GM19452 (cell line): Measurements from ENCODE around the gene PPP6R3.

ENCODE experiments used
- ATAC-seq: cut with Tn5 transposase; IDR thresholded peaks from one replicate; pipeline ENCODE4 v1.9.1; 2021; ENCODE audit not compliant: unreplicated experiment

Gene PPP6R3

DNA sequence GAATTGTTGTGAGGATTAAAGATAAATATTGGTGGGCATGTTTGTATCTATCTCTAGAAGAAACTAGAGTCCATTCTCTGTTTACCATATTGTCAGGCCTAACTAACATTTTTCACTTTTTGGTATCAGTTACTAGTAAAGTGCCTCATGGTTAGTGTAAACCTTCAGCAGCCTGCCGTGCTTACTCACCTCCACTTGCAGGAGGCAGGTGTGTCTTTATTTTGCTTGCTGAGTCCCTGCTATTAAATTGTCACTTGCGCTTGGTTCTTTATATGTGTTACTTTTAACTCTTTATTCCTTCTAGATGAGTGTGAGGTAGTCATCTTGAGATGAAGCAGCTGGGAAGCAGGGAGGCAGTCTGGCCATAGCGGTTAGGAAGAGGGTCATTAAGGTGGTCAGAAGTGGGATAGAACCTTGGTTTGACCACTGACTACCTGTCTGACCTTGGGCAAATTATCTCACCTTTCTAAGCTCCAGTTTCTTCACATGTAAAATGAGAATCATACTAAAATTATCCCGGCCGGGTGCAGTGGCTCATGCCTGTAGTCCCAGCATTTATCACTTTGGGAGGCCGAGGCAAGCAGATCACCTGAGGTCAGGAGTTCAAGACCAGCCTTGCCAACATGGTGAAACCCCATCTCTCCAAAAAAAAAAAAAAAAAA lies 21.2 kb downstream of the PPP6R3 start:
- no peak for ATAC-seq

DNA sequence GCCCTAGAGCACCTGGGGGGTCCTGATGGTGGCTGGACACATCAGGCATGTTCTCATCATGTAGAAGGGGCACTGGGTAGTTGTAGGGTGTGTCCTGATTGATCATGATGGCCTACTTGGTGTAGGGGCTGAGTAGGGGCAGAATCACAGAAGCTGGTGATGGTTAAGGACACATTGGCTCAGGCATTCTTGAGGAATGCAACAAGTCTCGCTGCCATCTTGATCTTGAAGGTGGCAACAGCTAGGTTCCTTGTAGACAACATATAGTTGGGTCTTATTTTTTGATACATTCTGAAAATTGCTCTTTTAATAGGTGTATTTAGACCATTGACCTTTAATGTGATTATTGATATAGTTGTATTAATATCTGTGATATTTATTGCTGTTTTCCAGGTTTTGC lies 28.1 kb downstream of the PPP6R3 start:
- no peak for ATAC-seq

DNA sequence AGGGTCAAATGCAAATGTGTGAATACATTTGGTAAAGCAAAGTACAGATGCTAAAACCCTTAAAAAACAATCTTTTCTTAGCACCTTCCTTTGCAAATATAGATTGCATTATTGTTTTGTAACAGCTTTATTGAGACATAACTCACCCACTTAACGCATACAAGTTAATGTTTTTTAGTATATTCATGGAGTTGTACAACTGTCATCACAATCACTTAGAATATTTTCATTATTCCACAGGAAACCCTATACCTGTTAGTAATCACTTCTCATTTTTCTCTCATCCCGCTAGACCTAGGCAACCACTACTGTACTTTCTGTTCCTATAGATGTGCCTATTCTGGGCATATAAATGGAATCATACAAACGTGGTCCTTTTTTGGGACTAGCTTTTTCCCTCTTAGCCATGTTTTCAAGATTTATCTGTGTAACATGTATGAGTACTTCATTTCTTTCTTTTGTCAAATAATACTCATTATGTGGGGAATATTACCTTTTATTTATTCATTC lies 34.7 kb downstream of the PPP6R3 start:
- no peak for ATAC-seq

DNA sequence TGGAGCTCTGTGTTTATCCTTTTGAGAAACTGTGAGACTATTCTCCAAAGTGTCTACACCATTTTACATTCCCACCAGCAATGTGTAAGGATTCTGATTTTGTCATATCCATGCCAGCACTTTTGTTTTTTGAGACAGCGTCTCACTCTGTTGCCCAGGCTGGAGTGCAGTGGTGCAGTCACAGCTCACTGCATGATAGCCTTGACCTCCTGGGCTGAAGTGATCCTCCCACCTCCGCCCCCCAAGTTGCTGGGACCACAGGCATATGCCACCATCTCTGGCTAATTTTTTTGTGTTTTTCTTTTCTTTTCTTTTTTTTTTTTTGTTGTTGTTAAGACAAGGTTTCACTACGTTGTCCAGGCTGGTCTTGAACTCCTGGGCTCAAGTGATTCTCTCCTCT lies 35.3 kb downstream of the PPP6R3 start:
- ATAC-seq: no peak

DNA sequence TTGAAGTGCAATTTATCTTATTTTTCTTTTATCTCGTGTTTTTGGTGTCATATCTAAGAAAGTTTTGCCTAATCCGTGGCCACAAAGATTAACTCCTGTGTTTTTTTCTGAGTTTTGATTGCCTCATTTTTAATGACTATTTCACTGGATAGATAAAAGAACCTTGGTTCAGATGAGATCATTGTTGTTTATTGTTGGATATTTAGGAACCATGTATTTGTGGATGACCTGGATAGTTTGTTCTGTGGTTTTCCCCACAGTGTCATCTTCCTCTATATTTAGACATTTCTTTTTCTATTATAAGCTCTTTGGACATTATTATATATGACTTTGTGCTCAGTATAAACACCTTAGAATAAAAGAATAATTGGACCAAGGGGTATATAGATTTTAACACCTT lies 37.2 kb downstream of the PPP6R3 start:
- no peak for ATAC-seq

DNA sequence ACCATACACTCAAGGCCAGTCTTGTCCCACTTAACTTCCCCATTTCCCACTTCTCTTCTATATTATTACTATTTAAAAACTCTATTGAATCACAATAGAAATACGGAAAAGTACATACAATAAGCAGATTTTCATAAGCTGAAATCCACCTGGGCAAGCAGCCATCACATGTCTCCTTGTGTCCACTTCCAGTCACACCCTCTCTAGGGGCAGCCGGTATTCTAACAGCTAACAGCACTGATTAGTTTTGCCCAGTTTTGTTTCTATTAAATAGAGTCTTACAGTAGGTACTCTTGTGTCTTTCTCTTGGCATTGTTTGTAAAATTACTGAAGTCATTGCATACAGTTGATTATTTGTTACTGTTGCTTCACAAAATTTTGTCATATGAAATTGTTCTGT lies 37.8 kb downstream of the PPP6R3 start:
- no peak for ATAC-seq

DNA sequence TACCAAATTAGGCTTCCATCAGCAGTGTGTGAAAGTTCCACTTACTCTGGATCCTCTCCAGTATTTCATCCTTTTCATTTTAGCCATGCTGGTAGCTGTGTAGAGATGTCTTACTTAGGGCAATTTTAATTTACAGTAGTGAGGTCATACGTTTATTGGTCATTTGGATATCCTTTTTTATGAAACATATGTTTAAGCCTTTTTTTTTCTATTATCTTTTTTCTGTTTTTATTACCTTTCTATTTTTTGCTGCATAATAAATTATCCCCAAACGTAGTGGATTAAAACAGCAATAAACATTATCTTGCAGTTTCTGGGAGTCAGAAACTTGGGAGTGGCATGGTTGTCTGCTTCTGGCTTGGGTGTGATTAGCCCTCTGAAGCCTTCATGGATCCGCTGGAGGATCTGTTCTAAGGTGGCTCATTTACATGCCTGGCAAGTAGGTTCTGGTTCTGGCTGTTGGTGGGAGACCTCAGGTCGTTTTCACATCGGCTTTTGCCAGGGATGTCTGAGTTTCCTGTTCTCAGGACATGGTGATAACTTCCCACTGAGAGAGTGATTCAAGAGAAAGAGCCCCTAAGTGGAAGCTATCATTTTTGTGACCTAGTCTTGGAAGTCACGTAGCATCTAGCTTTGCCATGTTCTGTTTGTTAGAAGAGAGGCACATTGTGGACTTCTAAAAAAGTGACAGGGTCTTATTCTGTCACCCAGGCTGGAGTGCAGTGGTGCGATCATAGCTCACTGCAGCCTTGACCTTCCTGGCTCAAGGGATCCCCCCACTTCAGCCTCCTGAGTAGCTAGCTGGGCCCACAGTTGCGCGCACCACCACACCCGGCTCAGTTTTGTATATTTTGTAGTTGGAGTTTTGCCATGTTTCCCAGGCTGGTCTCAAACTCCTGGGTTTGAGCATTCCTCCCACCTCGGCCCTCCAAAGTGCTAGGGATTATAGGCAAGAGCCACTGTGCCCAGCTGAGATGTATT lies 38.6 kb downstream of the PPP6R3 start:
- no peak for ATAC-seq

DNA sequence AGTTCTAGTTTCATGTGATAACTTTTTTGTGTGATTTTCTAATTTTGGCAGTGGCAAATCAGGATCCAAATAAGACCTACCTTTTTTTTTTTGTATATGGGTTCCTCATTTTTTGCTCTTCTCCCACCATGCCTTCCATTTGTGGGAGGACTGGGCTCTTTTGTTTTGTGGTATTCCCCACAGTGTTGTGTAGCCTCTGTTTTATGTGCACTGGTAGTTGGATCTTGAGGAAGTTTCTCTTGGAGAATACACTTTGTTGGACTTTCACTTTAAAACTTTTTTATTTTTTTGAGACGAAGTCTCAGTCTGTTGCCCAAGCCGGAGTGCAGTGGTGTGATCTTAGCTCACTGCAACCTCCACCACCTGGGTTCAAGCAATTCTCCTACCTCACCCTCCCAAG lies 39.7 kb downstream of the PPP6R3 start:
- ATAC-seq: no peak

DNA sequence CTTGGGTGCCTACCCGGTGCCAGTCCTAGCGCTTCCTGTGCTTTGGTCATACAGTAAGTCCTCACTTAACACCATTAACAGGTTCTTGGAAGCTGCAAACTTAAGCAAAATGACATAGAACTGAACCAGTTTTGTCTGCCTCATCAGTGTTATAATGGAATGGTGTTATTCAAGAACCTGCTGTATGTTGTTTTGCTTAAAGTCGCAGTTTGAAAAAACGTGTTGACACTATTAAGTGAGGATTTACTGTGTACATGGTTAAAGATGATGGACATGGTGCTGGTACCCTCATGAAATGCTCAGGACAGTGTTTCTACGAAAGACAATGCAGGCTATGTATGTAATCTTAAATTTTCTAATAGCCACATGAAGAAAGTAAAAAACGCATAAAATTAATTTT lies 41.3 kb downstream of the PPP6R3 start:
- no peak for ATAC-seq

DNA sequence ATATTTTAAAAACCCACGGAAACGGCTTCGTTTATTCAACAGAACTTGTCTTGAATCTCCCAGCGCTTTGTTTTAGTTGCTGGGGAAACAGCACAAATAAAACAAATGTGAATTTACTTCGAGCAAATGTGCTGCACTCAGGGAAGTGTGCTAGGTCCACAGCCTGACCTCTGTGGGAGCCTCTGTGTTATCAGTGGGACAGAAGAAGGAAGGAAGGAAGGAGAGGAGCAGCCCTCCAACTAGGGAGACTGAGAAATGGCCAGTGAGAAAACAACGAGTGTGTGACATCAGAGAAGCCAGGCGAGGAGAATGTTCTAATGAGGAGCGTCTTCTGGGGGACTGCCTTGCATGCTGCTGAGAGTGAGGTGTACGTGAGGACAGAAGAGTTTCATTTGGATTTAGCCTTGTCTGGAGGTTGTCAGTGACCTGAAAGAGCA lies 42.7 kb downstream of the PPP6R3 start:
- no peak for ATAC-seq

DNA sequence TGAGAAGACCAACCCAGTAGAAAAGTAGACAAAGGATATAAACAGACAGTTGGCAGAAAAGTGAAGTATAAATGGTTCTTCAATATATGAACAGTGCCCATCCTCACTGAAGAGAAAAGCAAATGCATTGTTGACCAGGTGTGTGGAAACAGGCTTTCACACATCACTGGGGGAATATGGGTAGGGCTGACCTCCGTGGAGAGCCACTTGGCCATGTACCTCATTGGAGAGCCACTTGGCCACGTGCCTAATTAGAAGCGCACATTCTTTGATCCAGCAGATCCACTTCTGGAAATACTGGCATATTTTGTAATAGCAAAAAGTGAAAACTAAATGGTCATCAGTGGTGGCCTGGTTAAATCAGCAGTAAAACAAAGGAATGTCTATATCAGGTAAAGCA lies 43.2 kb downstream of the PPP6R3 start:
- no peak for ATAC-seq

DNA sequence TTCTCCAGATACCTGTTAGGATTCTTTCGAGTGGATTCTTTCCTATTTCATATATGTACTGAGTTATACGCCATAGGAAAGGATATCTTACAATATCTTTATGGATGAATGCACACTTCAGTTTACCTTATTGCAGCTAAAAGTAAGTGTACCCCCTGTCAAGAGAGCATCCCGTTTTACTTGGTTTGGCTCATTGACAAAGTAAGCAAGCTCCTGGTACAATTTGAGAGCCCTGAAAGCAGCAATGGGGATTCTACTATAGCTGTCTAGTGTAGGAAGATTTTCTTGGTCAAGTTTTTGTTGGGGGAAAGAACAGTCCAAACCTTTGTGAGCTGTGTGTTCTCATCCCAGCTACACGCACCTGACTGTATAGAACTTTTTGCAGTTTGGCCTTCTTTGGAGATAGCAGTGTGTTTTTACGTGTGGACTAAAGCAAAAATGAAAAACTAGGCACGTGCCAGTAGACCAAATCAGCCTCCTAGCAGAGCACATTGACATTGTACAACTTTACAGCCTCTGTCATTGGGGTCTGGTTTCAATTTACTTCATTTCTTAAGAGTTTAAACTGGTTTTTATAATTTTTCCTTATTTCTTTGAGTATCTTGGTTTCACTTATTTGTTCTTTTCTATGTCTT lies 44.0 kb downstream of the PPP6R3 start:
- ATAC-seq: no peak

DNA sequence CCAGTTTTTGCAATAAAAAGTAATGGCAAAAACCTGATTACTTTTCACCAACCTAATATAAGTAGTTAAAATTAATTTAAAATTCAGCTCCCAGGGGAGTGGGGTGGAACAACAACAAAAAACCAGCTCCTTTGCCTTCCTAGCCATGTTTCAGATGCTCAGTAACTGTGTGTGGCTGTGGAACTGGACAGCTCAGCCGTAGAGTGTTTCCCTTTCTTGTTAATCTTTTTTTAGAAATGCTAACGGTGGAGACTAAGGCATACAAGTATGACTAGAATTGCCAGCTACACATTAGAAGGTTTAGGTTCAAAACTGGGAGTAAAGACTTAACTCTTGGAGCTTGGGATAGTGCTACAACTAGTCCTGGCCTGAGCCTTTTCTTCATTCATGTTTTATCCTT lies 45.0 kb downstream of the PPP6R3 start:
- no peak for ATAC-seq

DNA sequence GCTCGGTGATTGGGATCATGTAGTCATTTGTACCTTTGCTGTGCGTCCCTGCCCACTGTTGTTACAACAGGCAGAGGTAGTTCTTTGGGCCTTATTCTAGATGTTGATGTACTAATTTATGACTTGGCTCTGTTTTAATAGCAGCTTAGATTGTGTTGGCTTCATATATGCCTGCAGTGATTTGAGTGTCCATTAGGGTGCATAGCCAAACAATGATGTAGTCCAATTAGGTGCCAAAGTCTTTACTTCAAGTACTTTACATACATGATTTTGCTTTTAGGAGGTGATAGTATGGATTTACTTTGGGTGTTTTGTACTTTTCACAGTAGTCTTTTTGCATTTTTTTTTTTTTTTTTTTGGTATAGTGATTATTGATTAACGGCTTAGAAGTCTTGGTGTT lies 46.4 kb downstream of the PPP6R3 start:
- ATAC-seq: no peak

DNA sequence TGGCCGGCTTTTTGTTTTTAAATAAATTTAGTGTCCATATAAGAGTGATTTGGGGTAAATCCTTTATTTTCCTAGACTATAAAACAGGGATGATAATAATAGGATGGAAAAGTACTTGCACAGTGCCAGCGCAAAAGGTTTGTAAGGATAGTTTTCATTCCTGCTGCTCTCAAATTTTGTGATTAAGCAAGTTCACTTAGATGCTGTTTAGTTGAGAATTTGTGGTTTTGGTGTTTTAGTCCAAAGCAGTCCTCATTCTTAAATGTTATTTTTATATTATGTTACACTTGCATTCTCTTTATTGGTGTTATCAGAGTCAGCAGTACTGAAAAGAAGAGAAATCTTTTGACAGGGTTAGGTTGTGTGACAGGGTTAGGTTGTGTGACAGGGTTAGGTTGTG lies 47.9 kb downstream of the PPP6R3 start:
- ATAC-seq: no peak

DNA sequence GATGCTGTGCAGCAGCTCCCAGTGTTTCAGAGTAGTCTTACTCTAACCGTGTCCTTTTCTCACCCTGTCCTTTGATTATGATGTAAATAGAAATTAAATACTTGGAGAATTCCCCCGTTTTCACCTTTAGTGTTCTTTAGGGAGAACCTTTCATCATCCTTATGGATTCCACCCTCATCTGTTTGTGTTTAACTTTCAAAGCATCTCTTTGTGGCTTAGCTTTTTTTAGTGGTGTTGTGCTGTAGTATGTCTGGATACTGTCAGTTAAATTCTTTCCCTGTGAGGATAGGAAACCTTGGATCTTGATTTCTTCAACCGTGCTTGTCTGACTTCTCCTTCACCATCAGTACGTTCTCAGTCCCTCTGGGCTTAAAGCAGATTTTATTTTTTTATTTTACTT lies 48.5 kb downstream of the PPP6R3 start:
- ATAC-seq: no peak

DNA sequence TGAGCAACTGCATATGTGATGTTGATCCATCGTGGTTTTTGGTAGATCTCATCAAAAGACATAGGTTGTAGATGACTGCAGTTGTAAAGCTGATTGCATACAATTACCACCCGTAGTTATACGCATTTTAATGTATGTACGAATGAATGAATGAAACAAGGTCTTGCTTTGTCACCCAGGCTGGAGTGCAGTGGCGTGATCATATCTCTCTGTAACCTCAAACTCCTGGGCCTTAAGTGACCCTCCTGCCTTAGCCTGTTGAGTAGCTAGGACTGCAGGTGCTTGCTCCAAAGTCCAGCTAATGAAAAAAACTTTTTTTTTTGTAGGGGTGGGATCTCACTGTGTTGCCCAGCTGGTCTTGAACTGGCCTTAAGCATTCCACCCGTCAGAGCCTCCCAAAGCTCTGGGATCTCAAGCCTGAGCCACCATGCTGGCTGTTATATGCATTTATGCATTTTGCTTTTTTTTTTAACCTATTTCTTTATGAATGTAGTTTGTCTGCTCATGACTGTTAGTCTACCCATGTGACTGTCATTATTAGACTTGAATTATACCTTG lies 53.5 kb downstream of the PPP6R3 start:
- ATAC-seq: no peak

DNA sequence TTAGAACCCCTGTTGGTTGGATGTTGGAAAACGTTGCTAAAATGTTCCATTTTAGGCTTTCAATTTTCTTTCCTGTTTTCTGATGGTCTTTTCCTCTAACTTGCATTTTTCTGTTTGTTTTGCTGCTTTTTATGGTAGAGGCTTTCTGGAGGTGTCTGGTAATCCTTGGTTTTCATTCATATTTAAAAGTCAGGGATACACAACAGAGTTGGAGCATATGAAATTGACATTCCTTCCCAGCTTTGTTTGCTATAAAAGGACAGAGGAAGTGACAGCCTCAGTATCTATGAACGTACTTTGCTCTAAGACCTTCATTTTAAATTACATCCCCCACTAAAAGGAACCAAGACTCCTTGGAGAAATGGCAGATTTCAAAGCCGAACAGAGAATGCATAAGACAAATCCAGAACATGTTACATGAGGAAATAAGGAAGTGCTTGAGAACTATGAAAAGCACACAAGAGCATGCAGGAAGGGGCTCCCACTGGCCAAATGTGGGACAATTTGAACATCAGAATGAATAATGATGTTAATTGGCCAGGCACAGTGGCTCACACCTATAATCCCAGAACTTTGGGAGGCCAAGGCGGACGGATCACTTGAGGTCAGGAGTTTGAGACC lies 56.7 kb downstream of the PPP6R3 start:
- no peak for ATAC-seq

DNA sequence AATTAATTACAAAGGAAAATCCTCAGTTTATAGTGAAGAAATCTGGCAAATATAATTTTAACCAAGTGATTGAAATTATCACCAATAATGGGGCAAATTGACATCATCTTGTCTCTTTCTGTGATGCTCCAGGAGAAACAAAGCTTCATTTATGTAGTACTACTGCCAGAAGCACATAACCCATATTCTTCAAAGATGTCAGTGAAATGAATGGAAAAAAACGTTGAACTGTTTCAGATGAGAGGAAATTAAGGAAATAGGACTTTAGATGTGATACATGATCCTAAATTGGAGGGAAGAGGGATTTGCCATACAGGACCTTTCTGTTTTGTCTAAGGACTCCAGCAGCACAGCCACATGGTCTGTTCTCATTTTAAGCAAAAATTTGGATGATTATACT lies 57.6 kb downstream of the PPP6R3 start:
- no peak for ATAC-seq

DNA sequence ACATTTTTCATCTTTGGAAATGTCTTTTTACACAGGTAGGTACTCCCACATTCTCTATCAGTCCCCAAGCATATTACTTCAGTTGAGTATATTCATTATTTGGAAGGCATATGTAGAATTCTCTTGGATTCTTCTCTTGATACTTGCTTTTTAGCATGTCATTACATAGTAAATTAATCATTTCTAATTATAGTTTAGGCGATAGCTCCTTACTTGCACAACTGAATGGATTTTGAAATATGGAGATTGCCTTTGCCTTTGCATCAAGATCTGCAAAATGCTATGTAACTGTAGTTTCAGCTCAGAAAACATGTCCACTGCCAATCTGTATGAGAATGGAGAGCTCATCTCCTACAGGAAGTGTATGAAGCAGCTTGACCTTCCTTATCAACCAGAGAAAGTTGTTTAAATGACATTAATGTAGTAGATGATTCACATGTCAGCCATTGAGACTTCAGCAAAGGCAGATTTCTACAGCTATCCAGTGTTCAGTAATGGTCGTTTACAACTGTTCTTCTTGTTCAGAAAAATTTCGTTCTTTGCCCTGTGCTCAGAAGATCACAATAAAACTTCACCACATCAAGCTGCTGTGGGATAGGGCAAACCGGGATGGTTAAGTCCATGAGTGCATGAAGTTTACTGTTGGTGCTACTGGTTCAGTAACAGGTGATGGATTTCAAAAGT lies 61.6 kb downstream of the PPP6R3 start:
- no peak for ATAC-seq
